Esophagus muscularis mucosa (tissue), 4 donors: ENCODE results near the gene SETX.

Experiments used
- CTCF ChIP-seq, 3 experiments: fragments of 200-600 bp in 2 of 3; fragments of 450-650 bp in 1 of 3; sonication (generic) in 2 of 3; IDR thresholded peaks; one replicate each; pipeline ENCODE4 v1.5.1; 2017 to 2019; ENCODE audit warnings: antibody characterized with exemption in 3 of 3, mild to moderate bottlenecking in 2 of 3, moderate library complexity in 1 of 3
- EP300 ChIP-seq: sonication (generic); formaldehyde crosslinking; IDR thresholded peaks from one replicate; pipeline ENCODE4 v1.6.1; 2017; ENCODE audit warnings: antibody characterized with exemption
- POLR2A ChIP-seq: fragments of 450-650 bp; IDR thresholded peaks from one replicate; pipeline ENCODE4 v1.6.1; 2017; ENCODE audit warnings: antibody characterized with exemption, moderate library complexity, mild to moderate bottlenecking, low read depth
- POLR2AphosphoS5 ChIP-seq, 2 donors: sonication (generic); formaldehyde crosslinking; IDR thresholded peaks; one replicate each; pipeline ENCODE4 v1.6.1; 2017; ENCODE audit warnings: antibody characterized with exemption in 2 of 2

- TF ChIP-seq CTCF (IDR thresholded peaks at IDR 0.05): no peak
- TF ChIP-seq EP300: no peak
- no peak for TF ChIP-seq POLR2AphosphoS5 (IDR thresholded peaks at IDR 0.05)
- TF ChIP-seq POLR2A: no peak
Measured at GRCh38 chr9:132239518-132239917, 115.3 kb downstream of the SETX start.
